Activated CD4-positive, alpha-beta T cell treated with anti-CD3 and anti-CD28 coated beads, Interleukin-2, amount 50 U/mL, for 4 hours (primary cell): ENCODE measurements around the gene SLX9.
"Not testable (repeated sequence)": the region's sequence is repeated elsewhere in the genome, so short reads cannot be mapped to it uniquely, and the experiment has no call there.

Experiments used
- DNase-seq, 2 experiments: peaks; one replicate each; pipeline ENCODE4 v3.0.0-alpha.2; 2020

SLX9 gene

GRCh38 chr21:45022736-45023135, 82.9 kb downstream of the SLX9 start:
- DNase-seq = no peak

GRCh38 chr21:45024516-45024915, 84.7 kb downstream of the SLX9 start:
- DNase-seq = not testable (repeated sequence)

GRCh38 chr21:45026066-45026745, 86.4 kb downstream of the SLX9 start:
- no peak for DNase-seq
